ENCODE measurements around the gene SPEF1.
"Not testable (repeated sequence)": the region's sequence is repeated elsewhere in the genome, so short reads cannot be mapped to it uniquely, and the experiment has no call there.

The SPEF1 gene

GRCh38 chr20:3794701-3795420 is 13.6 kb upstream of the SPEF1 start:
- H2AK5ac ChIP-seq (ENCODE audit: low read depth, low read length): no peak overlapping the region
- H3K14ac ChIP-seq (ENCODE audit: low read length): peak overlapping the region; percentile 25
- H3K4me3 ChIP-seq (ENCODE audit: low read length in 2 of 2): no peak overlapping the region
- no peak overlapping the region for H2BK120ac ChIP-seq (ENCODE audit: low read depth, low read length)
- H4K8ac ChIP-seq (ENCODE audit: low read depth, low read length): no peak overlapping the region
- no peak overlapping the region for H3K4ac ChIP-seq (ENCODE audit: low read length)
- H2BK5ac ChIP-seq (ENCODE audit: low read length): no peak overlapping the region
- no peak overlapping the region for H3K23ac ChIP-seq (ENCODE audit: low read depth, low read length, poor library complexity)
- peak overlapping the region; percentile 81 for H2BK15ac ChIP-seq (ENCODE audit: low read length)
- no peak overlapping the region for H2AFZ ChIP-seq (ENCODE audit: low read length)
- no peak overlapping the region for H3K9ac ChIP-seq (ENCODE audit: low read depth, low read length, poor library complexity)
- peak overlapping the region; percentile 17 for H3K18ac ChIP-seq (ENCODE audit: low read length)
- H3K9me3 ChIP-seq (replicated peaks in 1 of 2; ENCODE audit: control insufficient read depth in 2 of 2, insufficient read depth in 1 of 2, low read depth in 1 of 2, low read length in 2 of 2): no peaks in the 10 kb centered on the region
- no peak overlapping the region for H3K27ac ChIP-seq (replicated peaks; ENCODE audit: low read length)
- no peak overlapping the region for H2BK12ac ChIP-seq (ENCODE audit: low read length)
- H4K91ac ChIP-seq (ENCODE audit: low read depth, low read length, poor library complexity): no peak overlapping the region
- H3K27me3 ChIP-seq (ENCODE audit: control insufficient read depth in 3 of 3, insufficient read depth in 3 of 3, low read depth in 1 of 3, low read length in 3 of 3): peaks cover 0 to 7% (median 0%) of the 10 kb centered on the region in 3 experiments
- peaks cover 6% of the 10 kb centered on the region for H3K79me1 ChIP-seq (ENCODE audit: low read depth, low read length)
- no peaks in the 10 kb centered on the region for H3K36me3 ChIP-seq (replicated peaks in 1 of 2; ENCODE audit: control insufficient read depth in 2 of 2, insufficient read depth in 2 of 2, low read length in 2 of 2)
- H3K4me1 ChIP-seq (ENCODE audit: control insufficient read depth in 2 of 2, insufficient read depth in 1 of 2, low read depth in 1 of 2, low read length in 2 of 2): peaks cover 20 to 30% of the 10 kb centered on the region in 2 donors
- no CpG with 5 or more reads among the region's 25 CpGs for WGBS, 2 donors (ENCODE audit: extremely low coverage in 2 of 2, insufficient read length in 2 of 2, insufficient replicate concordance in 1 of 2)
- no peak overlapping the region for H3K4me2 ChIP-seq (ENCODE audit: insufficient read depth, low read length, poor library complexity, severe bottlenecking)
- no peak for DNase-seq (ENCODE audit: low spot score)

DNA sequence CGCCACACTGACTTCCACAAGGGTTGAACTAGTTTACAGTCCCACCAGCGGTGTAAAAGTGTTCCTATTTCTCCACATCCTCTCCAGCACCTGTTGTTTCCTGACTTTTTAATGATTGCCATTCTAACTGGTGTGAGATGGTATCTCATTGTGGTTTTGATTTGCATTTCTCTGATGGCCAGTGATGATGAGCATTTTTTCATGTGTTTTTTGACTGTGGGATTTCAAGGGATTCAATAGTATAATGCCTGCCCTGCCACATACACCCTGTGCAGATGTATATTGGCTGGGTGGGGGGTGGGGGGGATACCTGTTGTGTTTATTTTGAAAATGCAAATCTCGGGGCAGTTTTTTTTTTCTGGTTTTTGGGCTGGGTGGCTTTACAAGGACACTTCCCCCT is 12.9 kb upstream of the SPEF1 start:
- H3K9ac ChIP-seq (ENCODE audit: low read depth, low read length, poor library complexity); H3K4me3 ChIP-seq (ENCODE audit: low read length in 2 of 2); H2BK120ac ChIP-seq (ENCODE audit: low read depth, low read length); H3K23ac ChIP-seq (ENCODE audit: low read depth, low read length, poor library complexity); H3K36me3 ChIP-seq (replicated peaks in 1 of 2; ENCODE audit: control insufficient read depth in 2 of 2, insufficient read depth in 2 of 2, low read length in 2 of 2); H3K27me3 ChIP-seq (ENCODE audit: control insufficient read depth in 3 of 3, insufficient read depth in 3 of 3, low read depth in 1 of 3, low read length in 3 of 3); H3K79me1 ChIP-seq (ENCODE audit: low read depth, low read length); H2AK5ac ChIP-seq (ENCODE audit: low read depth, low read length); H4K8ac ChIP-seq (ENCODE audit: low read depth, low read length); H3K4ac ChIP-seq (ENCODE audit: low read length); H3K18ac ChIP-seq (ENCODE audit: low read length); H3K27ac ChIP-seq (replicated peaks; ENCODE audit: low read length); H2AFZ ChIP-seq (ENCODE audit: low read length); H4K91ac ChIP-seq (ENCODE audit: low read depth, low read length, poor library complexity); H3K4me2 ChIP-seq (ENCODE audit: insufficient read depth, low read length, poor library complexity, severe bottlenecking); DNase-seq (ENCODE audit: low spot score); H2BK12ac ChIP-seq (ENCODE audit: low read length); H3K9me3 ChIP-seq (replicated peaks in 1 of 2; ENCODE audit: control insufficient read depth in 2 of 2, insufficient read depth in 1 of 2, low read depth in 1 of 2, low read length in 2 of 2); H2BK5ac ChIP-seq (ENCODE audit: low read length); H2BK15ac ChIP-seq (ENCODE audit: low read length): not testable (repeated sequence)
- H3K14ac ChIP-seq (ENCODE audit: low read length): peak overlapping the region; percentile 25
- WGBS, 2 donors (ENCODE audit: extremely low coverage in 2 of 2, insufficient read length in 2 of 2, insufficient replicate concordance in 1 of 2): no CpG with 5 or more reads among the region's 3 CpGs
- peaks cover 14 to 24% of the 10 kb centered on the region in 2 donors for H3K4me1 ChIP-seq (ENCODE audit: control insufficient read depth in 2 of 2, insufficient read depth in 1 of 2, low read depth in 1 of 2, low read length in 2 of 2)

GRCh38 chr20:3789201-3789600 is 8.0 kb upstream of the SPEF1 start:
- not testable (repeated sequence) for H3K23ac ChIP-seq (ENCODE audit: low read depth, low read length, poor library complexity); H4K8ac ChIP-seq (ENCODE audit: low read depth, low read length); H3K9ac ChIP-seq (ENCODE audit: low read depth, low read length, poor library complexity); H2AK5ac ChIP-seq (ENCODE audit: low read depth, low read length); H2BK15ac ChIP-seq (ENCODE audit: low read length); H3K4me3 ChIP-seq (ENCODE audit: low read length in 2 of 2); H3K4me2 ChIP-seq (ENCODE audit: insufficient read depth, low read length, poor library complexity, severe bottlenecking); H2BK12ac ChIP-seq (ENCODE audit: low read length); H3K36me3 ChIP-seq (replicated peaks in 1 of 2; ENCODE audit: control insufficient read depth in 2 of 2, insufficient read depth in 2 of 2, low read length in 2 of 2); H3K18ac ChIP-seq (ENCODE audit: low read length); H2BK120ac ChIP-seq (ENCODE audit: low read depth, low read length); H3K9me3 ChIP-seq (replicated peaks in 1 of 2; ENCODE audit: control insufficient read depth in 2 of 2, insufficient read depth in 1 of 2, low read depth in 1 of 2, low read length in 2 of 2); H3K27me3 ChIP-seq (ENCODE audit: control insufficient read depth in 3 of 3, insufficient read depth in 3 of 3, low read depth in 1 of 3, low read length in 3 of 3); H4K91ac ChIP-seq (ENCODE audit: low read depth, low read length, poor library complexity); H3K4ac ChIP-seq (ENCODE audit: low read length); DNase-seq (ENCODE audit: low spot score); H2AFZ ChIP-seq (ENCODE audit: low read length); H3K27ac ChIP-seq (replicated peaks; ENCODE audit: low read length); H3K14ac ChIP-seq (ENCODE audit: low read length); H2BK5ac ChIP-seq (ENCODE audit: low read length)
- WGBS, 2 donors (ENCODE audit: extremely low coverage in 2 of 2, insufficient read length in 2 of 2, insufficient replicate concordance in 1 of 2): no CpG with 5 or more reads among the region's 4 CpGs
- peaks cover 11% of the 10 kb centered on the region for H3K79me1 ChIP-seq (ENCODE audit: low read depth, low read length)
- H3K4me1 ChIP-seq (ENCODE audit: control insufficient read depth in 2 of 2, insufficient read depth in 1 of 2, low read depth in 1 of 2, low read length in 2 of 2): peaks cover 0 to 14% of the 10 kb centered on the region in 2 donors

DNA sequence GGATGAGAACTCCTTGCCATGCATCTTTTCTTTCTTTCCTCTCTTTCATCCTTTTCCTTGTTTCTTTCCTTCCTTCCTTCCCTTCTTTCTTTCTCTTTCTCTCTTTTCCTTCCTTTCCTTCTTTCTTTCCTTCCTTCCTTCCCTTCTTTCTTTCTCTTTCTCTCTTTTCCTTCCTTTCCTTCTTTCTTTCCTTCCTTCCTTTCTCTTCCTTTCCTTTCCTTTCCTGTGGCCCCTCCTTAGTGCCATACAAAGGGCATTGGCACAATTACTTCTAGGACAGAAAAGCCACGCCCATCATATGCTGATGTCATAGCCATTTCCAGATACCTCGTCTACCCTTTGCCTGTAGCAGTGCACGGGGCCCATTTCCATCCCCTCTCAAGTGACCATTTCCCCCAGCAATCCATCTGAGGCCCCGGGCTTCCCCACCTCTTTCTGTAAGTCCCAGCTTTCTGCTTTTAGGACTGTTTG is 7.5 kb upstream of the SPEF1 start:
- DNase-seq (ENCODE audit: low spot score): no peak
- peaks cover 0 to 14% of the 10 kb centered on the region in 2 donors for H3K4me1 ChIP-seq (ENCODE audit: control insufficient read depth in 2 of 2, insufficient read depth in 1 of 2, low read depth in 1 of 2, low read length in 2 of 2)

More for the DNA sequence above, 7.5 kb upstream of the SPEF1 start:
- no peak overlapping the region for H3K14ac ChIP-seq (ENCODE audit: low read length)
- no peak overlapping the region for H3K27ac ChIP-seq (replicated peaks; ENCODE audit: low read length)
- no peak overlapping the region for H3K18ac ChIP-seq (ENCODE audit: low read length)
- H3K4me3 ChIP-seq (ENCODE audit: low read length in 2 of 2): no peak overlapping the region
- H3K4me2 ChIP-seq (ENCODE audit: insufficient read depth, low read length, poor library complexity, severe bottlenecking): no peak overlapping the region
- peaks cover 0 to 1% (median 0%) of the 10 kb centered on the region in 3 experiments for H3K27me3 ChIP-seq (ENCODE audit: control insufficient read depth in 3 of 3, insufficient read depth in 3 of 3, low read depth in 1 of 3, low read length in 3 of 3)
- no peak overlapping the region for H4K91ac ChIP-seq (ENCODE audit: low read depth, low read length, poor library complexity)
- H3K36me3 ChIP-seq (replicated peaks in 1 of 2; ENCODE audit: control insufficient read depth in 2 of 2, insufficient read depth in 2 of 2, low read length in 2 of 2): peaks cover 0 to 4% of the 10 kb centered on the region in 2 donors
- H2AFZ ChIP-seq (ENCODE audit: low read length): no peak overlapping the region
- no peak overlapping the region for H2AK5ac ChIP-seq (ENCODE audit: low read depth, low read length)
- no peak overlapping the region for H3K9ac ChIP-seq (ENCODE audit: low read depth, low read length, poor library complexity)
- no peak overlapping the region for H3K4ac ChIP-seq (ENCODE audit: low read length)
- H3K79me1 ChIP-seq (ENCODE audit: low read depth, low read length): peaks cover 11% of the 10 kb centered on the region
- H2BK15ac ChIP-seq (ENCODE audit: low read length): no peak overlapping the region
- no CpG with 5 or more reads among the region's 4 CpGs for WGBS, 2 donors (ENCODE audit: extremely low coverage in 2 of 2, insufficient read length in 2 of 2, insufficient replicate concordance in 1 of 2)
- H2BK12ac ChIP-seq (ENCODE audit: low read length): no peak overlapping the region
- H3K23ac ChIP-seq (ENCODE audit: low read depth, low read length, poor library complexity): no peak overlapping the region
- no peak overlapping the region for H4K8ac ChIP-seq (ENCODE audit: low read depth, low read length)
- H3K9me3 ChIP-seq (replicated peaks in 1 of 2; ENCODE audit: control insufficient read depth in 2 of 2, insufficient read depth in 1 of 2, low read depth in 1 of 2, low read length in 2 of 2): no peaks in the 10 kb centered on the region
- no peak overlapping the region for H2BK120ac ChIP-seq (ENCODE audit: low read depth, low read length)
- no peak overlapping the region for H2BK5ac ChIP-seq (ENCODE audit: low read length)
